Measurements from ENCODE around the gene LDLRAP1.

The LDLRAP1 gene

GRCh38 chr1:25517476-25518394, 25.7 kb upstream of the LDLRAP1 start:
- TF ChIP-seq CTCF (IDR thresholded peaks at IDR 0.05; ENCODE audit: borderline replicate concordance, insufficient read depth, low read depth, low read length), result 0 out of 2 replicates have a peak, but pooled peaks have one; percentile 1
- no peak overlapping the region for H3K4me3 ChIP-seq (ENCODE audit: low read depth, low read length)

GRCh38 chr1:25519624-25520023, 23.8 kb upstream of the LDLRAP1 start:
- no peak for TF ChIP-seq CTCF (IDR thresholded peaks at IDR 0.05; ENCODE audit: borderline replicate concordance, insufficient read depth, low read depth, low read length)
- no peak overlapping the region for H3K4me3 ChIP-seq (ENCODE audit: low read depth, low read length)

GRCh38 chr1:25520446-25521061, 22.9 kb upstream of the LDLRAP1 start:
- peak; percentile 67 for TF ChIP-seq CTCF (IDR thresholded peaks at IDR 0.05; ENCODE audit: borderline replicate concordance, insufficient read depth, low read depth, low read length)

GRCh38 chr1:25522031-25522655, 21.3 kb upstream of the LDLRAP1 start:
- no peak overlapping the region for H3K4me3 ChIP-seq (ENCODE audit: low read depth, low read length)
- TF ChIP-seq CTCF (IDR thresholded peaks at IDR 0.05; ENCODE audit: borderline replicate concordance, insufficient read depth, low read depth, low read length), result no peak

More at GRCh38 chr1:25520446-25521061, 22.9 kb upstream of the LDLRAP1 start:
- no peak overlapping the region for H3K4me3 ChIP-seq (ENCODE audit: low read depth, low read length)

- TF ChIP-seq CTCF (IDR thresholded peaks at IDR 0.05; ENCODE audit: borderline replicate concordance, insufficient read depth, low read depth, low read length), result peak; percentile 52
- H3K4me3 ChIP-seq (ENCODE audit: low read depth, low read length), result no peak overlapping the region
Measured at GRCh38 chr1:25523542-25523941, 19.9 kb upstream of the LDLRAP1 start.

- H3K4me3 ChIP-seq (ENCODE audit: low read depth, low read length), result no peak overlapping the region
- no peak for TF ChIP-seq CTCF (IDR thresholded peaks at IDR 0.05; ENCODE audit: borderline replicate concordance, insufficient read depth, low read depth, low read length)
Measured at GRCh38 chr1:25524568-25525360, 18.6 kb upstream of the LDLRAP1 start.

Measured in GM12875 (cell line).